HG02852 (cell line): ENCODE results near the gene DRC7.
A peak's percentile ranks its signal among the peaks of the same experiment; 100 is the strongest.
"Not testable (repeated sequence)": the region's sequence is repeated elsewhere in the genome, so short reads cannot be mapped to it uniquely, and the experiment has no call there.

ENCODE experiments used
- ATAC-seq: cut with Tn5 transposase; IDR thresholded peaks from one replicate; pipeline ENCODE4 v1.9.1; 2021; ENCODE audit warnings: mild to moderate bottlenecking, moderate library complexity; ENCODE audit not compliant: unreplicated experiment

DRC7 gene

GRCh38 chr16:57732714-57733113 is 38.1 kb downstream of the DRC7 start:
- no peak for ATAC-seq

DNA sequence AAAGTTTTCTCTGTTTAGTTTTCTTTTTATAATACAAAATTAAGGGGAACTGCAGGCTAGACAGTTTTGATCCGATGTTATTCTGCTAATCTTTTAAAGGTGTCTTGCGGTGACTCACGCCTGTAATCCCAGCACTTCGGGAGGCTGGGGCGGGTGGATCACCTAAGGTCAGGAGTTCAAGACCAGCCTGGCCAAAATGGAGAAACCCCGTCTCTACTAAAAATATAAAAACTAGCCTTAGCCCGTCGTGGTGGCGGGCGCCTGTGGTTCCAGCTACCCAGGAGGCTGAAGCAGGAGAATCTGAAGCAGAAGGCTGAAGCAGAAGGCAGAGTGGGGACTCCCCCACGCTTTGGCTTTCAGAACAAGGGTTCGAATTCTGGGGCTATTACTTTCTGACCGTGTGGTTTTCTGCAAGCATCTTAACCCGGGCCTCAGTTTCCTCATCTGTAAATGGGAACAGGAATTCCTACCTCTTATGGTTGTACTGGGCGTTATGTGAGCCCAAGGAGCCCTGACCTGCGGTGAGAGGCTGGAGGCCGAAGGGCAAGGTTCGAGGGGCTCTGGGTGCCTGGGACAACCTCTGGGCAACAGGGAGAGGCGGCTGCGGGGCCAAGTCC is 39.8 kb downstream of the DRC7 start:
- ATAC-seq: peak; percentile 0

DNA sequence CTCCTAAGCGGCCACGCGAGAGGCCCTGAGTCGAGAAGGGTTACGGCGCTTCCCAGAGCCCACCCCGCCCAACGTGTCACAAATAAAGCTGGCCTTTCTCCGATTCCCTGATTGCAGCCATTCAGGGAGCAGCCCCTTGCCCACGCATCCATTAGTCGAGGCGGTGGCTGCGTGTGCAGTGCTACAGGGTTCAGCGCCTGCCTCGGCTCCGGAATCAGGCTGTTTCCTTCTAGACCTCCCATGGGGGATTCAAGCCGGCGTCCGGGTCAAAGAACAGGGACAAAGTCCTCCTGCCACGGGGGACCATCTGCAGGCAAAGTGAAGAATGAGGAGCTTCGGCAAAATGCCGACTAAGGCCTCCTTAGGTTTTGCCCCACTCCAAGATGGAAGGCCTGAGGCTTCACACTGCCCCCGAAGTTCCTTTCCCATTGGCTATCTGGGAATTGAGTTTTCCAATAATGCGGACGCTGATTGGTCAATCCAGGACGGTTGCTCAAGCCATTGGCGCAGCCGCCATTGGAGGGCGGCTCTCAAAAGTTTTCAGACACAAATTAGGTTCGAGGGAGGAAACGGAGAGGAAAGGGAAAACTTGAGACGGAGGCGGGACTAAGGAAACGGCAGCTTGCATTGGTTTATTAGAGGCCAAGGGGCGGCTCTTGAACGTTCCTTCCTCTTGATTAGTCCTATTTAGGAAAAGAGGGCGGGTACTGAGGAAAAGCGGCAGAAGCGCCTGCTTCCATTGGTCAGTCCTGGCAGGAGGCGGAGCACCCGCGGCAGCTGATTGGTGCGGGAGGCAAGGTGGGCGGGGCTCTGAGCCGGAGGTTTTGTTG is 40.5 kb downstream of the DRC7 start:
- peak; percentile 90 for ATAC-seq

DNA sequence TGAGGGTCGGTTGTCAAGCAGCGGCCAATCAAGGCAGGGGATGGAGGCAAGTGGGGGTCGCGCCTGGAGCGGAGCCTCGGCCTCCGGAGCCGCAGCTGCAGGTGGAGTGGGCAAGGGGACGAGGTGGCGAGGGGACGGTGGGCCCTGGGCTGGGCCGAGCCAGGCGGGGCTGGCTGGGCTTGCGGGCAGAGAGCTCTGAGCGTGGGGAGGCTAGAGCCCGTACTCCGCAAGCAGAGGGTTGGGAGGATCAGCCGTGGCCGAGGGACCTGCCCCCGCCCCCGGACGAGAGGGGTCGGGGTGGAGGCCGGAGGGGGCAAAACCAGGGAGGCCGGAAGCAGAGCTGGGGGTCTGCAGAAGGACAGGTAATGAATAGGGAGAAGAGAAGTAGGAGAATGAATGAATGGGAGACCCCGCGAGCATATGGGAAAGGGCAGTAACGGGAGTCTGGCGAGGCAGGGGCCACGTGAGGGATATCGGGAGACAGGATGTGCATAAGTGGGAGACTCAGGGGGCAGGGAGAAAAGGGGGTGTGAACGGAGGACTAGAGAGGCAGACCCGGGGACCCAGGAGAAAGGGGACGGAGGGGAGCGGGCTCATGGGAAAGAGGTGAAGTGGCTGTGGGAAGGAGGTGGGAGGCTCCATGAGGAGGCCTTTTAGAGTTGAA is 41.3 kb downstream of the DRC7 start, which contains the start of gene KATNB1:
TSS of gene KATNB1 (plus strand) at position 16 of the 664 bp plus-strand sequence. CDS start 1,474 bp downstream, outside the sequence.
- ATAC-seq: no peak

DNA sequence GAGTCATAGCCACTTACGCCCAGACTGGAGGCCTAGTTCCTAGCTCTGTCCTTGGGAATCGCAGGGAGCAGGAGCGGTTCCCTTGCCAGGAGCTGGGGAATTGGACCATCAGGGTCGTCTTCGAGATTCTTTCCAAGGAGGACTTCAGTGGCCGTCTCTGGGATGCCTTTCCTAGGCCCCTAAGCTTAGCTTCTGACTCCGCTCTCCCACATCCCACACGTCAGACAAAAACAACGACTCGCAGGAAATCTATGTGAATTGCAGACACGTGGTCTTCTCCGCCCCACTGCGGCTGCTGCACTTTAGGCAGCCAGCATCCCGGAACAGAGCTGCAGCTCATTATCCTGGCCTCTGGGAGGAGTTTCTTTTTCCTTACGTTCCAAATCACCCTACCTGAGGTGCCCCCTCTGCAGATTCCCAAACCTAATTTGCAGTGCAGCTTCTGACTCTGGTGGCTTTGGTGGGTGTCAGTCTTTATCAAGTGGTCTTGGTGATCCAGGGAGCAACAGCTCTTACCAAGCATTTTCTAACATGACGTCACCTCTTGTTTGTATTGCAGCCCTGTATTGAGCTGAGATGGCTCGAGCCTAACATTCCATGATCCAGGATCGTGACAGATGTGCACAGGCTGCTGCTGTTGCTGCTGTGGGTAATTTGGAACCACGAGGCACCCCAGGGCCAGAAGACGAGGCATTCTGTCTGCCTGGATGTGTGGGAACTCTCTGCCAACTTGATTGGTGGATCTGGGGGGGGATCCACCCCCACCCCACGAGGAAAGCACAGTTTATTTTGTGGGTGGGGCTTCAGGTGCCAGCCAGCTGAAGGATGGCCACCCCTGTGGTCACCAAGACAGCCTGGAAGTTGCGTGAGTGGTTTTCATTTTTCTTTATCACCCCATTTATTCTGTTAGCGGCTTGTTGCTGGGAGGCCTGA is 42.1 kb downstream of the DRC7 start:
- no peak for ATAC-seq

GRCh38 chr16:57738844-57739243 is 44.2 kb downstream of the DRC7 start:
- no peak for ATAC-seq

DNA sequence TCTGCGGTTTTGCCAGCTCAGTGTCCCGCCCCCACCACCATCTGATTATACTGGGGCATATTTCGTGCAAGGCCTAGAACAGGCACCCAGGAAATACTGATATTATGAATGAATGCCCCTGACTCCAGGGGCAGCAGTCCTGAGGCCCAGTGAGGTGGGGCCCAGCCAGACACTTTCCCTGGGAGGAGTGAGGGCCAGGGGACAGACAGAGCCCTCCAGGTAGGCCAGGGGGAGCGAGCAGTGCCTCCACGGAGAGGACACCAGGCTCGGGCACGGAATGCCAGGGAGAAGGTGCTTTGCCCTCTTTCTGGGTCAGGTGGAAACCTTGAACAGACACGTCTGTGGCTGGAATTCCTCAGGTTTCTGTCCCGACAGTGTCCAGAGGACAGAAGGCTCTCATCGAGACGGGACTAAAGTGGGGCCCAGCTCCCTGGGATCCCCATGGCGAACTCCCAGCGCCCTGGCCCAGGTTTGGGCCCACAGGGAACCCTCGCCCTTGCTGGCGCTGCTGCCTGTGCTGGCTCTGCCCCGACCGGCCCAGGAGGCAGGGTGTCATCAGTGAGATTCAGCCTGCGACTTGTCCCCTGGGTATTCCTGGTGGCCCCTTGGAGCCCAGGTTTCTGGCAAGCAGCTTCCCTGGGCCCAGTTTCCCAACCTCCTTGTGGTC is 45.3 kb downstream of the DRC7 start:
- no peak for ATAC-seq

DNA sequence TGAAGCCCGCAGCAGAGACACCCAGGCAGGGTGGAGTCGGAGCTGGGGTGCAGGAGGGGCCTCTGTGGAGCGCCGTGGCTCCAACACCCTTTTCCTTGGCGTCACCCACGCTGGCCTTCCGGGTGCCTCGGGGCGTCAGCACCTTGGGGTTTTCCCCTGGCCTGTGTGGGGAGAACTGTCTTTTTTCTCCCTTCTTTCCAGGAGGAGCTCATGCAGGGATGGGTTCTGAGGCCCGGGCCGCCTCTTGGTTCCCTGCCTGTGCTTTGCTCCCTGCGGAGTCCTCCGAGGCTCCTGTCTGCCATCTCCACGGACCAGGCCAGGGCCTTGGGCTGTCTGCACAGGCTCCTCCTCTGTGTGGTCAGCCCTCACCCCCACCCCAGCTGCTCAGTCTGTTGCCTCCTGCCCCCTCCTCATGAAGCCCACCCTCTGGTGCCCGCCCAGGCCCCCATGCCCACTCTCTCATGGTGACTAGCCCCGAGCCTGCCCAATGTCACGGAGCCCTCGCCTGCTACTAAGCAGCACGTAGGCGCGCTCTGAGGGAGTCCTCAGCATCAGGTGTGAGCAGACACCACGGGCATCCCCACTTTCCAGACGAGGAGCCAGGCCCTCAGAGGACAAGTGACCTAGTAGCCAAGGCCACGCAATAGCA is 45.9 kb downstream of the DRC7 start:
- no peak for ATAC-seq

GRCh38 chr16:57741660-57742191 is 47.1 kb downstream of the DRC7 start:
- ATAC-seq: no peak

- no peak for ATAC-seq
Observed at GRCh38 chr16:57742543-57742942, 47.9 kb downstream of the DRC7 start.

DNA sequence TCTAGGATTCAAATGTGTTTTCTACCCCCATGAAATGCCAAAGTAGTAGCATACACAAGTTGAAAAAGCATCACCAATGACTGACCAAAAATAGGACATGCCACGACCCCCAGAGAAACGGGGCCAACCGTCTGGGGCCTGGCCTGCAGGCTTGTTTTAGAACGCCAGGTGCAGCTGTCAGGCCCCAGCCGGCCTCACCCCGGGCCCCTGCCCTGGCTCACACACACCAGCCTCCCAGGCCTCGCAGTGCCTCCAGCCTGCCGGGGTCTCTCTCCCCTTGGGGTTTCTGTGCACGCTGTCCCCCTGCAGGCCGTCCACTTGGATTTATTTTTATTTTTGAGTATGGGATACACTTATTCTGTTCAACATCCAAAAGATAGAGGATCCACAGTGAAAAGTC is 48.9 kb downstream of the DRC7 start:
- ATAC-seq: no peak

DNA sequence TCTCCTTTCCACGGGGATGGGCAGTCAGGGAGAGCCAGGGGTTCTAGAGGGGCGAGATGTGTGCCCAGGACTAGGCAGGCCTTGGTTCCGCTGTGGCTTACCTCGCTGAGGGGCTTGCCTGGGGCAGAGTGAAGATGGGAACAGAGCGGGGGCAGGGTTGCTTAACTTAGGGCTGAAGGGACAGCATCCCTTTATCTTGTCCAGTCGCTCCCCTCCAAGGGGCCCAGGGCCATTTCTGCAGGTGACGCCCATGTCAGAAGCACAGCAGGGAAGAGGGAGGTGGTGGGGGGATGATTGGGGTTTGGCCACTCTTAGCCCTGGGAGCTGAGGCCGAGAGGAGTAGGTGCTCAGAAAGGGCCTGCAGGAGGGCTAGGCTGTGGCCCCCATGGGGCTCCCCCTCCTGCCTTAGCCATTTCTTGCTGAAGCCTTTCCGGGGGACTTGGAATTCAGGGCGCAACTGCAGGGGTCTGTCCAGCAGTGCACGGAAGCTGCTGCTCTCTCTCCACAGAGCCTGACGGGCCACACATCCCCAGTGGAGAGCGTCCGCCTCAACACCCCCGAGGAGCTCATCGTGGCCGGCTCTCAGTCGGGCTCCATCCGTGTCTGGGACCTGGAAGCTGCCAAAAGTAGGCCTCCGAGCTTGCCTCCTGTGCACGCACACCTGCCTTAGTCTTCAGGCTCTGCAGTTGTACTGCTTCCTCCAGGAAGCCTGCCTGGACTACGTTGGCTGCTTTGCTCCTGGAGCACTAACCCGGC is 49.5 kb downstream of the DRC7 start:
- ATAC-seq: no peak

DNA sequence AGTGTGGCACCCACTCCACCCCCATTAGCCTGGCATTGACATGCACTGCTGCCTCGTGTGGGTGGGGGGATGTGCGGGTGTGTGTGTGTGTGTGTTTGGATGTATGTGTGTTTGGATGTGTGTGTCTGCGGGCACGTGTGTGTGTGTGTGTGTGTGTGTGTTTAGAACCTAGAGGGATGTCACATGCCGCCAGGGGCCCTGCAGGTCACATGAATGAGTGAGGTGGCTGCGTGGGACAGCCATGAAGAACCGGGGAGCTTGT is 50.0 kb downstream of the DRC7 start:
- ATAC-seq: no peak

- ATAC-seq: no peak
Observed at GRCh38 chr16:57745768-57746167, 51.2 kb downstream of the DRC7 start.

DNA sequence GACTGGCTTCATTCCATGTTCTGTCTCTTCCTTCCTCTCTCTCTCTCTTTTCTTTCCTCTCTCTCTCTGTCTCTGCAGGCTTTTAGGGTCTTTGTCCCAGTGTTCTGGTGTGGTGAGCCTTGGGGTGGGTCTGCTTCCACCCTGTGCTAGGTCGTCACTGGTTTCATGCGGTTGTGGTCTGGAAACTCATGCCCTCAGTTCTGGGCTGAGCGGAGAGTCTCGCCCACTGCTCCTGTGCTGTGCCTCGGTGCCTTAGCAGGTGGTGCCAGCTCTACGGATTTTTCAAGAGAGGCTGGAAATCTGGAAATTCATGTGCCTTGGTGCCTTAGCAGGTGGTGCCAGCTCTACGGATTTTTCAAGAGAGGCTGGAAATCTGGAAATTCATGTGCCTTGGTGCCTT is 51.7 kb downstream of the DRC7 start:
- ATAC-seq: not testable (repeated sequence)

DNA sequence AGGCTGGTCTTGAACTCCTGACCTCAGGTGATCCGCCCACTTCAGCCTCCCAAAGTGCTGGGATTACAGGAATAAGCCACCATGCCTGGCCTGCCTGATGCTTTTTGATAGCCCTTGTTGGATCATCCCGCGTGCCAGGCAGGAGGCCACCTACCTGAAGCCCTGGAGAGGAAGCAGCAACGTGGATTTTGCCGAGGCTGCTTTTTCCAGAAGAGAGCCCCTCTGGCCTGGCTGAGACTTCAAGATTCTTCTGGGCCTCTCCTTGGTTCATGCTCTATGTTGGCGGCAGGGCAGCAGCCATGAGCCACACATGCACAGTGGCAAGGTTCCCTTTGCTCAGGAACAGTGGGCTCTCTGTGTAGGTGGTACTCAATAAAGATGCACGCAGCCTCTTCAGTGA is 52.5 kb downstream of the DRC7 start:
- ATAC-seq: no peak

DNA sequence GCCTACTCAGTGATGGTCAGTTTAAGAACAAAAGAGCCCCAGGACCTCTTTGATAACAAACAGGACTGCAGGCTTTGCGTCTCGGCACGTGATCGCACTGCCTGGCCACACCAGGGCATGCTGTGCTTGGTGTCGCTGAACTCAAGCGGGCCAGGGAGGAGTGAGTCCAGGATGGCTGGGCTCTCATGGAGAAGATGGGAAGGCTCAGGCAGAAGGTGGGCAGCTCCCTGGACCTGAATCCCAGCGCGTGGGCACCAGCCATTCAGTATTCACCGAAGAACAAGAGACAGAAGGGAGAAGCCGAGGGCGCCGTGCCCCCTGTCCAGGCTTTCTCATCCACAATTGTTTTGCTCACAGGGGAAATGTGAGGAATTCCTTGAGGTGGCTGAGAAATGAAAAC is 52.9 kb downstream of the DRC7 start:
- ATAC-seq: no peak

- no peak for ATAC-seq
Observed at GRCh38 chr16:57747996-57748395, 53.4 kb downstream of the DRC7 start.

DNA sequence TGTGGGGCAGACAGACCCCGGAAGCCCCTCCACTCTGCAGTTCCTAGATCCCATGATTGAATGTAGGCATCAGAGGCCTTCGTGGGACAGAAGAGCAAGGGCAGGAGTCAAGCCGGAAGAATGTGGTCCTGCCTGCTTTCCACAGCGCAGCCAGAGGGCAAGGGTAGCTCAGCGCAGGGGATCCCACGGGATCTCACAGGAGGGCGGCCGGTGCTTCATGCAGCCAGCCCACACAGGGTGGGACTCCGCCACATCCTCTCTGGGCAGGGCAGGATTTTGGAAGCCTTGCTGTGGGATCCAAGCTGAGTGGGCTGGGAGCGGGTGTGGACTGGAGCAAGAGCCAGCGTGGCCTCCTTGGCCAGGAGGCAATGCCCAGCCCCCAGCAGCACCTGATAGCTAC is 54.0 kb downstream of the DRC7 start:
- no peak for ATAC-seq
